Right ventricle myocardium superior (tissue), 1 donor: ENCODE data around the gene ALDH18A1. TPM values are rescaled to one million over a fixed set of nuclear protein-coding genes. Genes with fewer than 3 reads are reported as not detected.
"Not testable (repeated sequence)": the region's sequence is repeated elsewhere in the genome, so short reads cannot be mapped to it uniquely, and the experiment has no call there.

Experiments
- ATAC-seq: fragments of 200-7000 bp; cut with Tn5 transposase; one replicate; pipeline ENCODE4 v1.9.1; 2020; ENCODE audit warnings: mild to moderate bottlenecking; ENCODE audit not compliant: poor library complexity
- DNase-seq: peaks from one replicate; pipeline ENCODE4 v3.0.0-alpha.2; 2020
- intact Hi-C: fragments of 100-400 bp; cut with DNase I; formaldehyde crosslinking; loops from one replicate; pipeline ENCODE4 v1.11.2; 2022
- total RNA-seq: library from RNA; stranded (reverse); fragmentation: NEBNext Ultra II Directional; extraction: Animal tissue kit (Norgen Biotek cat#: 25700); gene quantifications from one replicate; pipeline ENCODE4 v1.2.1, GENCODE V29; 2021
- donor health status: DM: no; HTN: yes; CAD: no; lungs with severe emphysema.

The ALDH18A1 gene
- total RNA-seq, 1 donor from 2014 or later = 9.7 TPM

- DNase-seq = no peak
- ATAC-seq = peak; percentile 6
- intact Hi-C loops = no loop called here
These were observed 780 bp downstream of the ALDH18A1 start for GRCh38 chr10:95655571-95656290.

GRCh38 chr10:95653895-95654294 lies 2.6 kb downstream of the ALDH18A1 start:
- DNase-seq = no peak
- no peak for ATAC-seq

GRCh38 chr10:95651346-95652060 lies 5.0 kb downstream of the ALDH18A1 start:
- ATAC-seq = no peak
- no peak for DNase-seq
- intact Hi-C loops = no loop called here

More at GRCh38 chr10:95653895-95654294, 2.6 kb downstream of the ALDH18A1 start:
- intact Hi-C loops = no loop called here

- intact Hi-C loops = no loop called here
- no peak for ATAC-seq
- no peak for DNase-seq
These were observed 6.3 kb downstream of the ALDH18A1 start for GRCh38 chr10:95650232-95650631.

- intact Hi-C loops = no loop called here
- no peak for DNase-seq
- no peak for ATAC-seq
These were observed 8.4 kb downstream of the ALDH18A1 start for GRCh38 chr10:95648138-95648537.

- intact Hi-C loops = no loop called here
- no peak for ATAC-seq
- DNase-seq = no peak
These were observed 10.4 kb downstream of the ALDH18A1 start for GRCh38 chr10:95646160-95646559.

- ATAC-seq (no peak), DNase-seq (no peak)
- intact Hi-C loops = no loop called here
These were observed 11.6 kb downstream of the ALDH18A1 start for GRCh38 chr10:95644901-95645300.

- ATAC-seq (no peak), DNase-seq (no peak)
- intact Hi-C loops = no loop called here
These were observed 15.6 kb downstream of the ALDH18A1 start for GRCh38 chr10:95640891-95641315.

GRCh38 chr10:95637911-95638310 lies 18.6 kb downstream of the ALDH18A1 start:
- intact Hi-C loops = no loop called here
- ATAC-seq = no peak
- no peak for DNase-seq

- DNase-seq = no peak
- ATAC-seq = no peak
- intact Hi-C loops = no loop called here
These were observed 19.4 kb downstream of the ALDH18A1 start for GRCh38 chr10:95637140-95637539.

- DNase-seq (no peak), ATAC-seq (no peak)
- intact Hi-C loops = no loop called here
These were observed 21.2 kb downstream of the ALDH18A1 start for GRCh38 chr10:95635319-95635733.

- intact Hi-C loops = no loop called here
- ATAC-seq = no peak
These were observed 27.7 kb downstream of the ALDH18A1 start for GRCh38 chr10:95628786-95629185.

GRCh38 chr10:95626500-95626899 lies 30.0 kb downstream of the ALDH18A1 start:
- DNase-seq (no peak), ATAC-seq (no peak)
- intact Hi-C loops = no loop called here

More at GRCh38 chr10:95628786-95629185, 27.7 kb downstream of the ALDH18A1 start:
- DNase-seq = no peak

- ATAC-seq, intact Hi-C loops, DNase-seq: not testable (repeated sequence)
These were observed 36.1 kb downstream of the ALDH18A1 start for GRCh38 chr10:95620415-95620814.

GRCh38 chr10:95618101-95618500 lies 38.4 kb downstream of the ALDH18A1 start:
- DNase-seq (no peak), ATAC-seq (no peak)
- intact Hi-C loops = no loop called here

GRCh38 chr10:95616446-95616845 lies 40.1 kb downstream of the ALDH18A1 start:
- intact Hi-C loops = no loop called here

GRCh38 chr10:95613330-95613729 lies 43.2 kb downstream of the ALDH18A1 start:
- intact Hi-C loops = no loop called here
- no peak for DNase-seq

More at GRCh38 chr10:95616446-95616845, 40.1 kb downstream of the ALDH18A1 start:
- ATAC-seq (no peak), DNase-seq (no peak)

GRCh38 chr10:95610727-95611126 lies 45.8 kb downstream of the ALDH18A1 start:
- ATAC-seq (no peak), DNase-seq (no peak)
- intact Hi-C loops = no loop called here

More at GRCh38 chr10:95613330-95613729, 43.2 kb downstream of the ALDH18A1 start:
- no peak for ATAC-seq

- DNase-seq = no peak
- intact Hi-C loops = no loop called here
- no peak for ATAC-seq
These were observed 49.6 kb downstream of the ALDH18A1 start for GRCh38 chr10:95606922-95607321.

GRCh38 chr10:95605163-95605562 lies 51.3 kb downstream of the ALDH18A1 start:
- DNase-seq (no peak), ATAC-seq (peak; percentile 47)
- intact Hi-C loops = no loop called here
